H54 (cell line): ENCODE results near the gene GABRB1.
"Not testable (repeated sequence)": the region's sequence is repeated elsewhere in the genome, so short reads cannot be mapped to it uniquely, and the experiment has no call there.

Source experiments
- DNase-seq: peaks from one replicate; pipeline ENCODE4 v3.0.0; 2011; ENCODE audit warnings: low spot score, mixed read lengths; ENCODE audit not compliant: insufficient read length
- FAIRE-seq: peaks from 3 replicates; lab custom pipeline; 2011; peaks lifted over from hg19 to GRCh38; lab: Jason Lieb, UNC
- POLR2A ChIP-seq: IDR thresholded peaks from 2 replicates; pipeline ENCODE4 v1.6.1; 2011; ENCODE audit warnings: low read depth, mild to moderate bottlenecking, low read length

Gene GABRB1

GRCh38 chr4:47367761-47368160 is 336.4 kb downstream of the GABRB1 start:
- FAIRE-seq (no peak), DNase-seq (no peak)
- no peak for TF ChIP-seq POLR2A

GRCh38 chr4:47368211-47368610 is 336.8 kb downstream of the GABRB1 start:
- FAIRE-seq (no peak), DNase-seq (no peak)
- TF ChIP-seq POLR2A, result no peak

GRCh38 chr4:47372561-47372960 is 341.2 kb downstream of the GABRB1 start:
- no peak for FAIRE-seq
- TF ChIP-seq POLR2A, result no peak

GRCh38 chr4:47373174-47373573 is 341.8 kb downstream of the GABRB1 start:
- no peak for TF ChIP-seq POLR2A
- FAIRE-seq (no peak), DNase-seq (no peak)

More at GRCh38 chr4:47372561-47372960, 341.2 kb downstream of the GABRB1 start:
- DNase-seq, result no peak

- no peak for DNase-seq
- no peak for FAIRE-seq
- no peak for TF ChIP-seq POLR2A
These were observed 342.3 kb downstream of the GABRB1 start for GRCh38 chr4:47373709-47374108.

DNA sequence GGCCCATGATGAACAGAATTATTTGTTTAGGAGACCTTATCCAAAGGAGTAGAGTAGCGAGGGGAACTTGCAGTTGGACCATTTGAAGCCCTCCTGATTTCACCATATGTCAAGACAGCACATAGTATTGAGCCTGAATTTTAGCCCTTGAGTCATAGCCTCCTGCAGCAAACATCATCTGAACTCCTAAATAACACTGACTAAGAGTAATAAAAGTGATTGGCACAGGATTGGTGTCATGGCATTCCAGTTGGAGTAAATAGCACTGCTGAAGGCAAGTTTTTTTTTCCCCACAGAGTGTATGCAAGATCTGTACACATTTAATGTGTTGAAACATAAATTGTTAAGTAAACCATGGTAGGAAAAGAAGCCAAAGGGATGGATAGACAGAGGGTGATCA is 343.1 kb downstream of the GABRB1 start:
- no peak for TF ChIP-seq POLR2A
- no peak for FAIRE-seq
- peak; percentile 12 for DNase-seq

GRCh38 chr4:47378021-47378530 is 346.7 kb downstream of the GABRB1 start:
- FAIRE-seq, DNase-seq: not testable (repeated sequence)

DNA sequence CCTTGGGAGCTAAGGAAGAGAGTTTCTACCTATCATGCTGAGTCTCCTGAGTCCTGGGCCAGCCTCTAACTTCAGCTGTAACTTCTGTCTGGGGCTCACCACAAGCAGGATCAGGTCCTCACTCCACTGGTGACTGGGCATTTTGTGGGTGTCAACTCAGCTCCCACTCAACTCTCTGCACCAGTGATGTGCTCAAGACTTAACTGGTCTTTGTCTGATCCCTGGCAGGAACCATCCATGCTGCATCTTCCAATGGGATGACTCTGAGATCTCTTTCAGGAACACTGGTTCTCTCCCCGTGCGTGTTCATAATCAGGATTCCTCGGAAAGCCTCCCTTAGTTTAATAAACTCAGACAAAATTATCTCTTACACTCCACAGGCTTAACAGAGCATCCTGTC is 349.8 kb downstream of the GABRB1 start:
- FAIRE-seq, result no peak
- TF ChIP-seq POLR2A, result no peak

GRCh38 chr4:47382846-47383360 is 351.5 kb downstream of the GABRB1 start:
- TF ChIP-seq POLR2A, result no peak
- FAIRE-seq (no peak), DNase-seq (no peak)

More for the DNA sequence above, 349.8 kb downstream of the GABRB1 start:
- no peak for DNase-seq

GRCh38 chr4:47383829-47384427 is 352.6 kb downstream of the GABRB1 start:
- TF ChIP-seq POLR2A, result no peak
- no peak for DNase-seq
- FAIRE-seq, result no peak

- DNase-seq (no peak), FAIRE-seq (no peak)
- TF ChIP-seq POLR2A, result no peak
These were observed 354.8 kb downstream of the GABRB1 start for GRCh38 chr4:47386146-47386545.

DNA sequence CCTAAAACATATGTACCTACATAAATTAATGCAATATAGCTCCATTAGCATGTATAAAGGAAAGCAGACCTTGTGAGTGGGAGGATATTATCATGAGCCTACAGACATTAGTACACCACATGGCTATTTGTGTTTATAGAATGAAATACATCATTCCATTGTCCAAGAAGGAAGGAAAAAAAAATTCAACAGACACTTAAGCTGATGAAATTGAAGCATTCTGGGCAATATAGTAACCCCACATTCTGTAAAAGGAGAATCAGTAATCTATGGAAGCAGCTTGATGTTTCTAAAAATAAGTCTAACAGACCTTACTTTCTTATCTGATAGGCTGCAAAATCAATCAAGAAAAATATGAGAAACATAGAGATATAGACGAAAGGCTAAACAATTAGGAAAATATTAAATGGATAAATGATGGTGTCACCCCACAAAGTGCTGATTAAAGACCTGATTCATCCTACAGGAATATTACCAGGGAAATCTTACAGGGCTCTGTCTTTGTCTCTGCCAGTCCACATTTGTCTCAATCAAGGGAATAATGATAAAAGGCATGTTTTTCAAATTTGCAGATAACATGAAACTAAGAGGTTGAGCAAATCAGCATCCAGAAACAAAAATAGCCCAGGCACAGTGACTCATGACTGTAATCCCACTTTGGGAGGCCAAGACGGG is 355.3 kb downstream of the GABRB1 start:
- DNase-seq (no peak), FAIRE-seq (no peak)
- no peak for TF ChIP-seq POLR2A

DNA sequence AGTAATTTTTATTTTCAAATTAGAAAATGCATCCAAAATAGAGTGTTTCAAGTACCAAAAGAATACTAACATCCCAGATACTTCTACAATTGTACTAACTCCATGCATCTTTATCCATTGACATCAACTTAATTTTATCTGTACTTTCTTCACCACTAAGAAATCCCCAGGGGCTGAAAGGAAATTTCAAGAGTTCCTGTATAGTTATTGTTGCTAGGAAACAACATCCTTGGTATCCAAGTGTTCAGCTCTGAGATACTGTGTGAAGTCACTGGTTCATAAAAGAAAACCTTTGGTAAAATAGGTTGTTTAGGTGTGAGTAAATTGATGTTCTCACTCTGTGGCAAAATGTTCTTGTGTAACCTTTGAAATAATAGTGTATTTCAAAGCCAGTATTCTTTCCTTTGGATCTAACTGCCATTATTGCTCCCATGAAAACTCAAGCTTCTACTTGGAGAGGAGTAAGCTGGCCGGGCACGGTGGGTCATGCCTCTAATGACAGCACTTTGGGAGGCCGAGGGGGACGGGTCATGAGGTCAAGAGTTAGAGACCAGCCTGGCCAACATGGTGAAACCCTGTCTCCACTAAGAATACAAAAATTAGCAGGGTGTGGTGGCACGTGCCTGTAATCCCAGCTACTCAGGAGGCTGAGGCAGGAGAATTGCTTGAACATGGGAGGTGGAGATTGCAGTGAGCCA is 359.2 kb downstream of the GABRB1 start:
- FAIRE-seq (no peak), DNase-seq (no peak)
- no peak for TF ChIP-seq POLR2A

- DNase-seq (no peak), FAIRE-seq (no peak)
- no peak for TF ChIP-seq POLR2A
These were observed 359.9 kb downstream of the GABRB1 start for GRCh38 chr4:47391256-47391655.
